Psoas muscle (tissue), 8 donors: Measurements from ENCODE around the gene EID2B. TPM values are rescaled to one million over a fixed set of nuclear protein-coding genes. Genes with fewer than 3 reads are reported as not detected.

Experiments
- ATAC-seq, 4 donors: fragments of 200-7000 bp; cut with Tn5 transposase; one replicate each; pipeline ENCODE4 v1.9.1; 2020; ENCODE audit warnings: moderate library complexity in 3 of 4, mild to moderate bottlenecking in 2 of 4
- DNase-seq, 2 donors: peaks; one replicate each; pipeline ENCODE4 v3.0.0-alpha.2; 2020
- H3K27ac ChIP-seq: fragments of 200-600 bp; one replicate; pipeline ENCODE4 v1.8.0; 2022
- H3K27me3 ChIP-seq, 3 donors: fragments of 200-600 bp in 1 of 3; one replicate each; pipeline versions ENCODE4 v1.6.1 to v1.8.0; 2013 to 2022; ENCODE audit warnings: low read length in 2 of 3, mild to moderate bottlenecking in 2 of 3, moderate library complexity in 1 of 3; ENCODE audit not compliant: insufficient read depth in 3 of 3
- H3K36me3 ChIP-seq, 2 donors: fragments of 200-600 bp in 1 of 2; one replicate each; pipeline versions ENCODE4 v1.6.1 to v1.8.0; 2013 to 2022; ENCODE audit warnings: low read depth in 1 of 2, mild to moderate bottlenecking in 1 of 2, moderate library complexity in 1 of 2; ENCODE audit not compliant: insufficient read depth in 1 of 2
- H3K4me1 ChIP-seq: fragments of 200-600 bp; one replicate; pipeline ENCODE4 v1.8.0; 2022
- H3K4me3 ChIP-seq: fragments of 200-600 bp; one replicate; pipeline ENCODE4 v1.8.0; 2022; ENCODE audit warnings: mild to moderate bottlenecking
- H3K9me3 ChIP-seq: fragments of 200-600 bp; one replicate; pipeline ENCODE4 v1.8.0; 2022
- CTCF ChIP-seq: fragments of 200-600 bp; IDR thresholded peaks from one replicate; pipeline ENCODE4 v1.8.0; 2022; ENCODE audit warnings: antibody characterized with exemption
- WGBS, 3 donors: extraction: QIAGEN DNeasy Blood & Tissue Kit; methylation state at CpG; one replicate each; pipeline versions ENCODE4 v1.1.6 to v1.1.7; 2013; 5-methylcytosine and 5-hydroxymethylcytosine counted together
- intact Hi-C, 2 donors: fragments of 100-400 bp; cut with DNase I; formaldehyde crosslinking; loops; one replicate each; pipeline versions ENCODE4 v1.11.0 to v1.14.2; 2022
- polyA plus RNA-seq, 3 donors: library from polyadenylated mRNA; stranded (reverse); fragments of 200-250 nt; gene quantifications; one replicate each; pipeline ENCODE4 v1.2.3, GENCODE V29; 2013
- total RNA-seq, 4 donors: library from RNA; stranded (reverse); fragmentation: NEBNext Ultra II Directional in 2 of 4; extraction: Animal tissue kit (Norgen Biotek cat#: 25700) in 2 of 4; gene quantifications; one replicate each; pipeline versions ENCODE4 v1.2.1 to v1.2.4, GENCODE V29; 2021 to 2023
- donor health status: healthy with polysubstance abuse.
- donor health status: DM: no; HTN: no; CAD: no; lungs with moderate emphysema.
- donor health status: Bipolar disorder and iron deficiency.
- donor health status: healthy.
- donor health status: DM: yes; HTN: yes; CAD: no.
- donor health status: DM: no; HTN: no; CAD: no.
- donor health status: DM: no; HTN: no; CAD: no.
- donor health status: DM: yes; HTN: yes; CAD: no.

EID2B gene
- total and polyA plus RNA-seq, 7 donors: 0.71 to 9.0 (median 1.7) TPM

- ATAC-seq: no peak
- WGBS, 3 donors: 60 to 68% (median 62%) methylated on average over 9 of the region's 9 CpGs
- Histone ChIP-seq H3K4me3 (no peak overlapping the region), H3K27me3 (peaks cover 0 to 42% (median 26%) of the 10 kb centered on the region in 3 donors), H3K27ac (no peak overlapping the region), H3K9me3 (no peaks in the 10 kb centered on the region), H3K4me1 (peaks cover 9% of the 10 kb centered on the region), H3K36me3 (no peaks in the 10 kb centered on the region)
- intact Hi-C loops: no loop called here
- TF ChIP-seq CTCF: no peak
- DNase-seq: no peak
Measured at GRCh38 chr19:39518975-39519374, 13.7 kb downstream of the EID2B start.

GRCh38 chr19:39518458-39518857, 14.2 kb downstream of the EID2B start:
- Histone ChIP-seq H3K36me3 (no peaks in the 10 kb centered on the region), H3K27me3 (peaks cover 0 to 46% (median 27%) of the 10 kb centered on the region in 3 donors), H3K4me3 (no peak overlapping the region), H3K27ac (no peak overlapping the region), H3K9me3 (no peaks in the 10 kb centered on the region), H3K4me1 (peaks cover 9% of the 10 kb centered on the region)
- intact Hi-C loops: no loop called here
- WGBS, 3 donors: 53 to 57% (median 55%) methylated on average over 5 of the region's 5 CpGs
- TF ChIP-seq CTCF: no peak
- ATAC-seq: no peak
- no peak for DNase-seq

GRCh38 chr19:39517432-39517831, 15.2 kb downstream of the EID2B start:
- Histone ChIP-seq H3K4me3 (no peak overlapping the region), H3K27me3 (peaks cover 0 to 55% (median 31%) of the 10 kb centered on the region in 3 donors), H3K9me3 (no peaks in the 10 kb centered on the region), H3K27ac (no peak overlapping the region), H3K36me3 (no peaks in the 10 kb centered on the region), H3K4me1 (peaks cover 9% of the 10 kb centered on the region)
- 65 to 81% (median 76%) methylated on average over 3 of the region's 3 CpGs for WGBS, 3 donors
- TF ChIP-seq CTCF: no peak
- ATAC-seq: no peak
- DNase-seq: no peak
- intact Hi-C loops: no loop called here

GRCh38 chr19:39516270-39516669, 16.4 kb downstream of the EID2B start:
- intact Hi-C loops: no loop called here
- no peaks in the 10 kb centered on the region for H3K36me3 ChIP-seq
- 37 to 51% (median 39%) methylated on average over 6 of the region's 6 CpGs for WGBS, 3 donors
- no peaks in the 10 kb centered on the region for H3K9me3 ChIP-seq
- TF ChIP-seq CTCF: no peak
- H3K27ac ChIP-seq: no peak overlapping the region
- H3K4me1 ChIP-seq: peaks cover 9% of the 10 kb centered on the region
- no peak overlapping the region for H3K4me3 ChIP-seq
- peaks cover 0 to 65% (median 31%) of the 10 kb centered on the region in 3 donors for H3K27me3 ChIP-seq
- ATAC-seq: no peak
- DNase-seq: no peak

GRCh38 chr19:39515551-39516191, 17.0 kb downstream of the EID2B start:
- Histone ChIP-seq H3K27me3 (peaks cover 0 to 71% (median 31%) of the 10 kb centered on the region in 3 donors), H3K4me1 (peaks cover 9% of the 10 kb centered on the region), H3K36me3 (no peaks in the 10 kb centered on the region), H3K9me3 (no peaks in the 10 kb centered on the region), H3K4me3 (peak overlapping the region; percentile 42), H3K27ac (no peak overlapping the region)
- DNase-seq: no peak
- 2 to 4% (median 2%) methylated on average over 41 to 44 of the region's 44 CpGs for WGBS, 3 donors
- intact Hi-C loops: no loop called here
- TF ChIP-seq CTCF: no peak
- ATAC-seq: no peak
